ENCODE results near the gene DHCR24. TPM values are rescaled to one million over a fixed set of nuclear protein-coding genes. Genes with fewer than 3 reads are reported as not detected.

DHCR24 gene
- total RNA-seq, 3 donors from 2014 or later: 101 to 271 (median 197) TPM

- no peaks in the 10 kb centered on the region for H3K4me1 ChIP-seq (ENCODE audit: low read depth)
- H3K4me3 ChIP-seq: no peak overlapping the region
- intact Hi-C loops (cut with DNase I, micrococcal nuclease): no loop called here
- TF ChIP-seq, protein P1, sequence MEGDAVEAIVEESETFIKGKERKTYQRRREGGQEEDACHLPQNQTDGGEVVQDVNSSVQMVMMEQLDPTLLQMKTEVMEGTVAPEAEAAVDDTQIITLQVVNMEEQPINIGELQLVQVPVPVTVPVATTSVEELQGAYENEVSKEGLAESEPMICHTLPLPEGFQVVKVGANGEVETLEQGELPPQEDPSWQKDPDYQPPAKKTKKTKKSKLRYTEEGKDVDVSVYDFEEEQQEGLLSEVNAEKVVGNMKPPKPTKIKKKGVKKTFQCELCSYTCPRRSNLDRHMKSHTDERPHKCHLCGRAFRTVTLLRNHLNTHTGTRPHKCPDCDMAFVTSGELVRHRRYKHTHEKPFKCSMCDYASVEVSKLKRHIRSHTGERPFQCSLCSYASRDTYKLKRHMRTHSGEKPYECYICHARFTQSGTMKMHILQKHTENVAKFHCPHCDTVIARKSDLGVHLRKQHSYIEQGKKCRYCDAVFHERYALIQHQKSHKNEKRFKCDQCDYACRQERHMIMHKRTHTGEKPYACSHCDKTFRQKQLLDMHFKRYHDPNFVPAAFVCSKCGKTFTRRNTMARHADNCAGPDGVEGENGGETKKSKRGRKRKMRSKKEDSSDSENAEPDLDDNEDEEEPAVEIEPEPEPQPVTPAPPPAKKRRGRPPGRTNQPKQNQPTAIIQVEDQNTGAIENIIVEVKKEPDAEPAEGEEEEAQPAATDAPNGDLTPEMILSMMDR (IDR thresholded peaks at IDR 0.05): no peak
- ATAC-seq (no peak), DNase-seq (no peak)
- H3K9me3 ChIP-seq: no peaks in the 10 kb centered on the region
- H3K36me3 ChIP-seq (ENCODE audit: low read depth): no peaks in the 10 kb centered on the region
Measured at GRCh38 chr1:54838565-54839180, 48.3 kb downstream of the DHCR24 start.

DNA sequence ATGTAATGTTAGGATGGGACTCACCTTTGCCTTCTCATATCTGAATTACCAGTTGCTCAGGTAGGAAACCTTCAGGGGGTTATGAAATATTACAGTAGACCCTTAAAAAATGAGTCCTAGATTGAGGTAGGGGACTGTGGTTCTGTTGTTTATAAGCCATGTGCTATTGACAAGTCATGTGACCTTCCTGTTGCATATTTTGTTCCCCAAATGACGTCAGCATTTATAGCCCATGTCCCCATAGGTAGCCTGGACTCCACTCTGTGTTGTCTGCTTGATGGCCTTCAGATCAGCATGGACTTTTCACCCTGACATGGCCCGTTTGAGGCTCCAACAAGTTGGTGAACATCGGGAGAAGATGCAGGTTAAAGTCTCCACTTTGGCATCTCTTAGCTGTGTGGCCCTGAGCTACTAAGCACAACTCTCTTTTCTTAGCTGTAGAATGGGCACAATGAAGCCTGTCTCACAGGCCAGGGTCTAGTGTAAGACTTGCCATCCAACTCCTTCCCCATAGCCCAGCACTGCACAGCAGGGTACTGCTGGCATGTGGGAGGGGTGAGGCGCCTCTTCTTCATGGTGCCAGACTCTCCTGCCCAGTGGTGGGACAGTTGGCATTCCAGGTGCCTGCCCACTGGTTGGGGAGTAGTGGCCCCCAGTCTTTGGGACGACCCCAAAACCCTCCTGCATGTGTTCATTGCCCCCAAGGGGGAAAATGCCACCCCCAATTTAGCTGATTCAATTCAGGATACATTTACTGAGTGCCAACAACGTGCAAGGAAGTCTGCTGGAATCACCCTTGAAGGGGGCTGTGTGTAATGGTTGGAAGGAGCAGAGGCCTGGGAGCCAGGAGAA is 49.8 kb downstream of the DHCR24 start:
- no peaks in the 10 kb centered on the region for H3K36me3 ChIP-seq (ENCODE audit: low read depth)
- H3K4me3 ChIP-seq: no peak overlapping the region
- DNase-seq: no peak
- no peaks in the 10 kb centered on the region for H3K9me3 ChIP-seq
- intact Hi-C loops (cut with DNase I, micrococcal nuclease): no loop called here
- TF ChIP-seq, protein P1 (IDR thresholded peaks at IDR 0.05): no peak
- no peaks in the 10 kb centered on the region for H3K4me1 ChIP-seq (ENCODE audit: low read depth)
- ATAC-seq: no peak

GRCh38 chr1:54836594-54836993 is 50.4 kb downstream of the DHCR24 start:
- TF ChIP-seq, protein P1 (IDR thresholded peaks at IDR 0.05): no peak
- Histone ChIP-seq H3K4me1 (ENCODE audit: low read depth) (no peaks in the 10 kb centered on the region), H3K36me3 (ENCODE audit: low read depth) (no peaks in the 10 kb centered on the region), H3K9me3 (no peaks in the 10 kb centered on the region), H3K4me3 (no peak overlapping the region)
- intact Hi-C loops (cut with DNase I, micrococcal nuclease): no loop called here
- no peak for DNase-seq
- ATAC-seq: no peak

DNA sequence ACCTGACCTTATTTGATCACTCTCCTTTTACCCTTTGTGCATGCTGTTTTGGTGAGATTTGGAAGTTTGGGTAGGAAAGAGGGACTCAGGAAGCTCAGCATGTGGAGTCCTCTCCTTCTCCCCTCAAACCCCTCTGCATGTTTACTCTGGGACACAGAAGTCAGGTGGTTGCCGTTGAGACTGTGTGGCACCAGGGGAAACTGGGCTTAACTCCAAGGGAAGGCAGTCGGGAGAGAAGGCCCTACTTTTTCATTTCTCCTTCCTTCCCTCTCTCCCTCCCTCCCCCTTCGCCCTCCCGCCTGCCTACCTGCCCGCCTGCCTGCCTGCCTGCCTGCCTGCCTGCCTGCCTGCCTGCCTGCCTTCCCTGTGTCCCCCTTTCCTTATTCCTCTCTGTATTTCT is 51.0 kb downstream of the DHCR24 start:
- no peaks in the 10 kb centered on the region for H3K9me3 ChIP-seq
- intact Hi-C loops (cut with DNase I, micrococcal nuclease): no loop called here
- H3K4me3 ChIP-seq: no peak overlapping the region
- TF ChIP-seq, protein P1 (IDR thresholded peaks at IDR 0.05): no peak
- ATAC-seq (no peak), DNase-seq (no peak)
- no peaks in the 10 kb centered on the region for H3K4me1 ChIP-seq (ENCODE audit: low read depth)
- H3K36me3 ChIP-seq (ENCODE audit: low read depth): no peaks in the 10 kb centered on the region

DNA sequence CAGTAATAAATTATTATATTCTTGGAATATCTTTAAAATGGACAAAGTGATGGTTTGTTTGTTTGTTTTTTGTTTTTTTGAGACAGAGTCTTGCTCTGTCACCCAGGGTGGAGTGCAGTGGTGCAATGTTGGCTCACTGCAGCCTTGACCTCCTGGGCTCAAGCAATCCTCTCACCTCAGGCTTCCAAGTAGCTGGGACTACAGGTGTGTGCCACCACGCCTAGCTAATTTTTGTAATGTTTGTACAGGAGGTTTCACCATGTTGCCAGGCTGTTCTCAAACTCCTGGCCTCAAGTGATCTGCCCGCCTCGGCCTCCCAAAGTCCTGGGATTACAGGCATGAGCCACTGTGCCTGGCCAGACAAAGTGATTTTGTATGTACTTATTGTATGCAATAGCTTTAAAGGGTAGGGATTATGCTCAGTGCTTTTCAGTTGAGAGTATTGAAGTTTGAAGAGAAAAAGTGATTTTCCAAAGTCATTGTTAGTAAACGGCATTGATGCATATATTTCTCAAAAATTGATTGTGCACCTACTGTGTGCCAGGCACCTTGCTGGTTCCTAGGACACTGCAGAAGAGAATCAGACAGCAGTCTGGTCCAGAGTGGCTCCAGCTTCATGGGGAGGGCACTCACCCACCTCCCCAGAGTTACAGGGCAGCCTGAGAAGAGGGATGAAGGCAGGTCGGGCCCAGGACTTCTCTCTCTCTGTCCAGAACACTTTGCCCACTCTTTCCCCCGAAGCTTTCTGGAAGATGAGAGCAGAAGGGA is 51.7 kb downstream of the DHCR24 start:
- no peaks in the 10 kb centered on the region for H3K9me3 ChIP-seq
- TF ChIP-seq, protein P1 (IDR thresholded peaks at IDR 0.05): no peak
- DNase-seq: no peak
- intact Hi-C loops (cut with DNase I, micrococcal nuclease): no loop called here
- no peaks in the 10 kb centered on the region for H3K4me1 ChIP-seq (ENCODE audit: low read depth)
- no peaks in the 10 kb centered on the region for H3K36me3 ChIP-seq (ENCODE audit: low read depth)
- H3K4me3 ChIP-seq: no peak overlapping the region
- no peak for ATAC-seq
